ENCODE measurements around the gene MTMR2. TPM values are rescaled to one million over a fixed set of nuclear protein-coding genes. Genes with fewer than 3 reads are reported as not detected.

The MTMR2 gene
- total and polyA plus RNA-seq, 10 of the 15 experiments (the other 5 are each of a cell fraction or from before 2014, with no cell fraction given): 7.6 to 46.6 (median 22.5) TPM

DNA sequence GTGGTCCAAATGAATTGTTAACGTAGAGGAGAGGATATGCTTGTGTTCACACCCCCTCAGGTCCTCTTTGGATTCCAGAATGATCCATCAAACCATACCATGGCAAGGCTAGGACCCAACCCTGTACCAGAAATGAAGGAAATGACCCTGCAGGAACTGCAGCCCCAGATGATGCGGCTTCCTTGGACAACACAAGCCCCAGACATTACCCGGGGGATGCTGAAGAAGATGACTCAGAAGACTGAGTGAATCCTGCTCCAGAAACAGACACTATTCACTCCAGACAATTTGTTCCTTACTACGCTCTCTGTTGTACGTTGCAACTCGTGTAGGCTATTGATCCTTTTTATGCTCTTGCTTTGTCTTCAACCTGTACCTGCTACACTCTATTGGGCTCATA lies 15.2 kb upstream of the MTMR2 start:
- ChIA-PET POLR2A (no interaction called here), RAD21 (ENCODE audit: unreplicated experiment) (no interaction called here), SMC1A (ENCODE audit: uncharacterized antibody, unreplicated experiment) (interaction anchor here (1.6 kb wide), 1 partner anchor 90 kb away, joined by 3 read pairs; no protein-coding TSS in a partner anchor), CTCF (no interaction called here)
- no peaks in the 10 kb centered on the region for H3K79me2 ChIP-seq (ENCODE audit: control insufficient read depth, insufficient read depth, low read length)
- in situ Hi-C loops (cut with MboI) (no loop called here), intact Hi-C loops (cut with micrococcal nuclease; ENCODE audit: unreplicated experiment) (no loop called here)
- FAIRE-seq (no peak), ATAC-seq (no peak), DNase-seq (ENCODE audit: low read depth, low spot score) (no peak)
- TF ChIP-seq ZSCAN29 (IDR thresholded peaks at IDR 0.05) (no peak), HDGF (IDR thresholded peaks at IDR 0.05) (no peak), MTA3 (IDR thresholded peaks at IDR 0.05; ENCODE audit: borderline replicate concordance, low read length) (no peak), POLR2AphosphoS5 (IDR thresholded peaks at IDR 0.05; ENCODE audit: low read length) (no peak), NRF1 (conservative IDR thresholded peaks at IDR 0.05; ENCODE audit: low read depth, low read length) (no peak), NFYA (IDR thresholded peaks at IDR 0.05; ENCODE audit: borderline replicate concordance, low read depth, low read length) (no peak), ZBED1 (IDR thresholded peaks at IDR 0.05; ENCODE audit: borderline replicate concordance) (no peak), FOS (IDR thresholded peaks at IDR 0.05; ENCODE audit: borderline replicate concordance, extremely low read depth, insufficient read length) (no peak), KDM1A (IDR thresholded peaks at IDR 0.05; ENCODE audit: borderline replicate concordance) (no peak), BHLHE40 (IDR thresholded peaks at IDR 0.05; ENCODE audit: borderline replicate concordance in 1 of 2, low read depth in 2 of 2, low read length in 1 of 2) (no peak), GATAD2B (conservative IDR thresholded peaks at IDR 0.05; ENCODE audit: low read depth) (no peak)
- TF ChIP-seq, protein P1, sequence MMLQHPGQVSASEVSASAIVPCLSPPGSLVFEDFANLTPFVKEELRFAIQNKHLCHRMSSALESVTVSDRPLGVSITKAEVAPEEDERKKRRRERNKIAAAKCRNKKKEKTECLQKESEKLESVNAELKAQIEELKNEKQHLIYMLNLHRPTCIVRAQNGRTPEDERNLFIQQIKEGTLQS (IDR thresholded peaks at IDR 0.05; ENCODE audit: borderline replicate concordance, extremely low read depth, low read depth, low read length): no peak
- TF ChIP-seq, protein P2, sequence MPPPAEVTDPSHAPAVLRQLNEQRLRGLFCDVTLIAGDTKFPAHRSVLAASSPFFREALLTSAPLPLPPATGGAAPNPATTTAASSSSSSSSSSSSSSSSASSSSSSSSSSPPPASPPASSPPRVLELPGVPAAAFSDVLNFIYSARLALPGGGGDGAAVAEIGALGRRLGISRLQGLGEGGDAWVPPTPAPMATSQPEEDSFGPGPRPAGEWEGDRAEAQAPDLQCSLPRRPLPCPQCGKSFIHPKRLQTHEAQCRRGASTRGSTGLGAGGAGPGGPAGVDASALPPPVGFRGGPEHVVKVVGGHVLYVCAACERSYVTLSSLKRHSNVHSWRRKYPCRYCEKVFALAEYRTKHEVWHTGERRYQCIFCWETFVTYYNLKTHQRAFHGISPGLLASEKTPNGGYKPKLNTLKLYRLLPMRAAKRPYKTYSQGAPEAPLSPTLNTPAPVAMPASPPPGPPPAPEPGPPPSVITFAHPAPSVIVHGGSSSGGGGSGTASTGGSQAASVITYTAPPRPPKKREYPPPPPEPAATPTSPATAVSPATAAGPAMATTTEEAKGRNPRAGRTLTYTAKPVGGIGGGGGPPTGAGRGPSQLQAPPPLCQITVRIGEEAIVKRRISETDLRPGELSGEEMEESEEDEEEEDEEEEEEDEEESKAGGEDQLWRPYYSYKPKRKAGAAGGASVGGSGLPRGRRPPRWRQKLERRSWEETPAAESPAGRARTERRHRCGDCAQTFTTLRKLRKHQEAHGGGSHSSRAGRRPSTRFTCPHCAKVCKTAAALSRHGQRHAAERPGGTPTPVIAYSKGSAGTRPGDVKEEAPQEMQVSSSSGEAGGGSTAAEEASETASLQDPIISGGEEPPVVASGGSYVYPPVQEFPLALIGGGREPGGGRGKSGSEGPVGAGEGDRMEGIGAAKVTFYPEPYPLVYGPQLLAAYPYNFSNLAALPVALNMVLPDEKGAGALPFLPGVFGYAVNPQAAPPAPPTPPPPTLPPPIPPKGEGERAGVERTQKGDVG (CRISPR knock-in tag; IDR thresholded peaks at IDR 0.05): no peak
- TF ChIP-seq, protein P3, sequence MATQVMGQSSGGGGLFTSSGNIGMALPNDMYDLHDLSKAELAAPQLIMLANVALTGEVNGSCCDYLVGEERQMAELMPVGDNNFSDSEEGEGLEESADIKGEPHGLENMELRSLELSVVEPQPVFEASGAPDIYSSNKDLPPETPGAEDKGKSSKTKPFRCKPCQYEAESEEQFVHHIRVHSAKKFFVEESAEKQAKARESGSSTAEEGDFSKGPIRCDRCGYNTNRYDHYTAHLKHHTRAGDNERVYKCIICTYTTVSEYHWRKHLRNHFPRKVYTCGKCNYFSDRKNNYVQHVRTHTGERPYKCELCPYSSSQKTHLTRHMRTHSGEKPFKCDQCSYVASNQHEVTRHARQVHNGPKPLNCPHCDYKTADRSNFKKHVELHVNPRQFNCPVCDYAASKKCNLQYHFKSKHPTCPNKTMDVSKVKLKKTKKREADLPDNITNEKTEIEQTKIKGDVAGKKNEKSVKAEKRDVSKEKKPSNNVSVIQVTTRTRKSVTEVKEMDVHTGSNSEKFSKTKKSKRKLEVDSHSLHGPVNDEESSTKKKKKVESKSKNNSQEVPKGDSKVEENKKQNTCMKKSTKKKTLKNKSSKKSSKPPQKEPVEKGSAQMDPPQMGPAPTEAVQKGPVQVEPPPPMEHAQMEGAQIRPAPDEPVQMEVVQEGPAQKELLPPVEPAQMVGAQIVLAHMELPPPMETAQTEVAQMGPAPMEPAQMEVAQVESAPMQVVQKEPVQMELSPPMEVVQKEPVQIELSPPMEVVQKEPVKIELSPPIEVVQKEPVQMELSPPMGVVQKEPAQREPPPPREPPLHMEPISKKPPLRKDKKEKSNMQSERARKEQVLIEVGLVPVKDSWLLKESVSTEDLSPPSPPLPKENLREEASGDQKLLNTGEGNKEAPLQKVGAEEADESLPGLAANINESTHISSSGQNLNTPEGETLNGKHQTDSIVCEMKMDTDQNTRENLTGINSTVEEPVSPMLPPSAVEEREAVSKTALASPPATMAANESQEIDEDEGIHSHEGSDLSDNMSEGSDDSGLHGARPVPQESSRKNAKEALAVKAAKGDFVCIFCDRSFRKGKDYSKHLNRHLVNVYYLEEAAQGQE (IDR thresholded peaks at IDR 0.05; ENCODE audit: low read depth, low read length): no peak
- 70% methylated on average over 6 of the region's 6 CpGs for WGBS (ENCODE audit: insufficient coverage, insufficient replicate concordance, low lambda C conversion rate, missing lambda C conversion rate)
- H4K20me1 ChIP-seq (ENCODE audit: control insufficient read depth, insufficient read depth): no peaks in the 10 kb centered on the region
- no peaks in the 10 kb centered on the region for H3K27me3 ChIP-seq (replicated peaks in 1 of 2; ENCODE audit: control insufficient read depth in 2 of 2, insufficient read depth in 2 of 2, low read length in 1 of 2)
- H3K4me2 ChIP-seq (ENCODE audit: control insufficient read depth, insufficient read depth): no peak overlapping the region
- no peak overlapping the region for H2AFZ ChIP-seq (ENCODE audit: control insufficient read depth, low read depth, low read length)
- no peaks in the 10 kb centered on the region; the same call in 2 of the 3 replicates for H3K9me3 ChIP-seq (replicated peaks; ENCODE audit: control insufficient read depth, insufficient read depth, low read length)
- H3K27ac ChIP-seq (ENCODE audit: control insufficient read depth, insufficient read depth): no peak overlapping the region
- H3K4me1 ChIP-seq (ENCODE audit: control insufficient read depth, insufficient read depth, low read length): no peaks in the 10 kb centered on the region
- no peaks in the 10 kb centered on the region for H3K36me3 ChIP-seq (ENCODE audit: control insufficient read depth in 2 of 2, insufficient read depth in 2 of 2, low read length in 1 of 2)
- H3K9ac ChIP-seq (ENCODE audit: control insufficient read depth, insufficient read depth, low read length): no peak overlapping the region
- BruUV-seq (replicated peaks): no TSS peak
- H3K4me3 ChIP-seq: no peak overlapping the region
